Measurements from ENCODE around the gene PDE4D.

The PDE4D gene

DNA sequence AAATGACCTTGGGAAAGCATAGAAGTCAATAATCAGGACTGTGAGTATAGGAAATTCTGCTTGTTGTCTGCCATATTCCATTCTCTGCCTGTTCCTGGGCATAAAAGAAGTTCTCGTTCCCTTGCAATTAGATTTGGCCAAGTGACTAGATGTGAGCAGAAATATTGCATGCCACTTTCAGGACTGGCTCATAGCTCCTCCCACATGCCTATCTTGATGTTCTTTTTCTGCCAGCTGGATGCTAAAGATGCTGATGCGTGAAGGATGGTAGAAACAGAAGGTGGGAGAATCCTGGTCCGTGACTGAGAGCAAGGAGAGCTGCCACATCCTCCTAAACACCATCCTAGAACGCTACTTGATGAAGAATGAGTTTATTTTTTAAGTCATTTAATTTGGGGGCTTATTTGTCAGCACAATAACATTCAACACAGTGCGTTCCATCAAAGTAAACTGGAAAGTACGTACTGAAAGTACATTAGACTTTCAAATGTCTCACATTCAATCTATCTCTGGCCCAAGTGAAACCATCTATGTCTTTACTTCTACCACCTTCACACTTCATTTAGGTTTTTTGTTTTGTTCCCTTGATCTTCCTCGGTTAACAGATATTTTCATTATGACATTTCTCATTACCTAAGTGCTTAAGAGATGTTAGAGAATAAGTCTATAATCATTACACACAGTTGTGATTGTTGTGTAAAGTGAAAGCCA lies 662.1 kb downstream of the PDE4D start:
- TF ChIP-seq FOXP2 (optimal IDR thresholded peaks at IDR 0.05; ENCODE audit: borderline replicate concordance, extremely low read depth, extremely low read length, insufficient read depth) = no peak
- TF ChIP-seq SIN3A (IDR thresholded peaks at IDR 0.05; ENCODE audit: borderline replicate concordance, insufficient read depth, low read length) = no peak
- TF ChIP-seq, protein P1, sequence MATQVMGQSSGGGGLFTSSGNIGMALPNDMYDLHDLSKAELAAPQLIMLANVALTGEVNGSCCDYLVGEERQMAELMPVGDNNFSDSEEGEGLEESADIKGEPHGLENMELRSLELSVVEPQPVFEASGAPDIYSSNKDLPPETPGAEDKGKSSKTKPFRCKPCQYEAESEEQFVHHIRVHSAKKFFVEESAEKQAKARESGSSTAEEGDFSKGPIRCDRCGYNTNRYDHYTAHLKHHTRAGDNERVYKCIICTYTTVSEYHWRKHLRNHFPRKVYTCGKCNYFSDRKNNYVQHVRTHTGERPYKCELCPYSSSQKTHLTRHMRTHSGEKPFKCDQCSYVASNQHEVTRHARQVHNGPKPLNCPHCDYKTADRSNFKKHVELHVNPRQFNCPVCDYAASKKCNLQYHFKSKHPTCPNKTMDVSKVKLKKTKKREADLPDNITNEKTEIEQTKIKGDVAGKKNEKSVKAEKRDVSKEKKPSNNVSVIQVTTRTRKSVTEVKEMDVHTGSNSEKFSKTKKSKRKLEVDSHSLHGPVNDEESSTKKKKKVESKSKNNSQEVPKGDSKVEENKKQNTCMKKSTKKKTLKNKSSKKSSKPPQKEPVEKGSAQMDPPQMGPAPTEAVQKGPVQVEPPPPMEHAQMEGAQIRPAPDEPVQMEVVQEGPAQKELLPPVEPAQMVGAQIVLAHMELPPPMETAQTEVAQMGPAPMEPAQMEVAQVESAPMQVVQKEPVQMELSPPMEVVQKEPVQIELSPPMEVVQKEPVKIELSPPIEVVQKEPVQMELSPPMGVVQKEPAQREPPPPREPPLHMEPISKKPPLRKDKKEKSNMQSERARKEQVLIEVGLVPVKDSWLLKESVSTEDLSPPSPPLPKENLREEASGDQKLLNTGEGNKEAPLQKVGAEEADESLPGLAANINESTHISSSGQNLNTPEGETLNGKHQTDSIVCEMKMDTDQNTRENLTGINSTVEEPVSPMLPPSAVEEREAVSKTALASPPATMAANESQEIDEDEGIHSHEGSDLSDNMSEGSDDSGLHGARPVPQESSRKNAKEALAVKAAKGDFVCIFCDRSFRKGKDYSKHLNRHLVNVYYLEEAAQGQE (IDR thresholded peaks at IDR 0.05; ENCODE audit: insufficient read depth in 1 of 2, low read depth in 2 of 2, low read length in 2 of 2) = no peak
- no peak for TF ChIP-seq POLR2AphosphoS5 (IDR thresholded peaks at IDR 0.05; ENCODE audit: low read depth, low read length)
- no peak for TF ChIP-seq TAF1 (IDR thresholded peaks at IDR 0.05; ENCODE audit: borderline replicate concordance, insufficient read depth, low read length)

- no peak for TF ChIP-seq FOXP2 (optimal IDR thresholded peaks at IDR 0.05; ENCODE audit: borderline replicate concordance, extremely low read depth, extremely low read length, insufficient read depth)
- TF ChIP-seq, protein P1 (IDR thresholded peaks at IDR 0.05; ENCODE audit: insufficient read depth in 1 of 2, low read depth in 2 of 2, low read length in 2 of 2) = 0 out of 4 replicates have a peak, but pooled peaks of 1 of the 2 experiments have one; percentile 28
- no peak for TF ChIP-seq POLR2AphosphoS5 (IDR thresholded peaks at IDR 0.05; ENCODE audit: low read depth, low read length)
- peak; percentile 73; the same call in 1 of the 2 replicates for TF ChIP-seq SIN3A (IDR thresholded peaks at IDR 0.05; ENCODE audit: borderline replicate concordance, insufficient read depth, low read length)
- peak; percentile 20; the same call in 1 of the 2 replicates for TF ChIP-seq TAF1 (IDR thresholded peaks at IDR 0.05; ENCODE audit: borderline replicate concordance, insufficient read depth, low read length)
Measured at GRCh38 chr5:59222687-59223511, 670.6 kb downstream of the PDE4D start.

DNA sequence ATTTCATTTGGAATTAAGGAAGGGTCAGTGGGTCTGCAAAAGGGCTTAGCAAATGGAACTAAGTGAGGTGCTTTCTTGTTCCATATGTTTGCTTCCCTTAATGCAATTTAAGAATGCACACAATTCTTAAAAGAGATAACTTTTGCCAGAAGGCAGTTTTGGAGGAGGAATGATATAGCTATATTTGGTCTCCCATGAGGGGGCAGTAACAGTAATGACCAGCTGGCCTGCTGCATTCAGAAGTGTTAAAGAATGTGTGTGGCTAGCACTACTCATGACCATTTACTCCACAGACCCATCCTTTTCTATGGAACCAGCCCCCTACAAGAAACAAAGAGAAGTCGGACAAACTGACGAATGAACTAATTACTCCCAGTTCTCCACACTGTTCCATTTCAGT lies 671.8 kb downstream of the PDE4D start:
- TF ChIP-seq POLR2AphosphoS5 (IDR thresholded peaks at IDR 0.05; ENCODE audit: low read depth, low read length) = no peak
- TF ChIP-seq, protein P1 (IDR thresholded peaks at IDR 0.05; ENCODE audit: insufficient read depth in 1 of 2, low read depth in 2 of 2, low read length in 2 of 2) = no peak
- TF ChIP-seq SIN3A (IDR thresholded peaks at IDR 0.05; ENCODE audit: borderline replicate concordance, insufficient read depth, low read length) = no peak
- no peak for TF ChIP-seq TAF1 (IDR thresholded peaks at IDR 0.05; ENCODE audit: borderline replicate concordance, insufficient read depth, low read length)
- no peak for TF ChIP-seq FOXP2 (optimal IDR thresholded peaks at IDR 0.05; ENCODE audit: borderline replicate concordance, extremely low read depth, extremely low read length, insufficient read depth)

DNA sequence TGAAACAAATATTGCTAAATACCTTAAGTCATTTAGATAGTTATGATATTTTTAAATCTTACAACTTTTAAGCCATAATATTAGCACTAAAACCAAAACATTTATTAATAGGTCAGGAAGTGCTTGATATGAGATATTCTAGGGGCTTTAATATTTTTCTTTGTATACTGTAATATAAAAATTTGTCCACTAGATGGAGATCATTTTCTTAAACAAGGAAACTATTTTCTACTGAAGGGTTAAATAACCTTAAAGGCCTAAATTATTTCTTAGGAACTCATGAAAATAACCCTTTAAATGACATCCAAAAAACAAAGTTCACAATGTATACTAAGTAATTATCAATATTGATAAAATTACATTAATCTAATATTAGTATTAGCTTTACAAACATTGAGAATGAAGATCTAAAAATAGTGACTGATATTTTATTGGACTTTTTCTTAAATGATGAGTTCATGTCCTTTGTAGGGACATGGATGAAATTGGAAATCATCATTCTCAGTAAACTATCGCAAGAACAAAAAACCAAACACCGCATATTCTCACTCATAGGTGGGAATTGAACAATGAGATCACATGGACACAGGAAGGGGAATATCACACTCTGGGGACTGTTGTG lies 675.0 kb downstream of the PDE4D start:
- TF ChIP-seq POLR2AphosphoS5 (IDR thresholded peaks at IDR 0.05; ENCODE audit: low read depth, low read length) = no peak
- no peak for TF ChIP-seq TAF1 (IDR thresholded peaks at IDR 0.05; ENCODE audit: borderline replicate concordance, insufficient read depth, low read length)
- TF ChIP-seq SIN3A (IDR thresholded peaks at IDR 0.05; ENCODE audit: borderline replicate concordance, insufficient read depth, low read length) = no peak
- no peak for TF ChIP-seq FOXP2 (optimal IDR thresholded peaks at IDR 0.05; ENCODE audit: borderline replicate concordance, extremely low read depth, extremely low read length, insufficient read depth)
- TF ChIP-seq, protein P1 (IDR thresholded peaks at IDR 0.05; ENCODE audit: insufficient read depth in 1 of 2, low read depth in 2 of 2, low read length in 2 of 2) = no peak
